Mucosa of stomach (tissue), 1 donor: ENCODE measurements around the gene MGMT.

Experiments used
- H3K27me3 ChIP-seq: one replicate; pipeline ENCODE4 v1.7.0; 2013; ENCODE audit warnings: mild to moderate bottlenecking, low read length; ENCODE audit not compliant: control insufficient read depth, insufficient read depth
- H3K36me3 ChIP-seq: one replicate; pipeline ENCODE4 v1.7.0; 2013; ENCODE audit warnings: low read length; ENCODE audit not compliant: control insufficient read depth, insufficient read depth
- H3K4me1 ChIP-seq: one replicate; pipeline ENCODE4 v1.7.0; 2013; ENCODE audit warnings: mild to moderate bottlenecking, low read length; ENCODE audit not compliant: control insufficient read depth, insufficient read depth
- H3K4me3 ChIP-seq: one replicate; pipeline ENCODE4 v1.7.0; 2013; ENCODE audit warnings: low read length
- H3K9ac ChIP-seq: one replicate; pipeline ENCODE4 v1.7.0; 2013; ENCODE audit warnings: mild to moderate bottlenecking, low read length, moderate library complexity
- H3K9me3 ChIP-seq: one replicate; pipeline ENCODE4 v1.7.0; 2013; ENCODE audit warnings: mild to moderate bottlenecking, low read length, moderate library complexity; ENCODE audit not compliant: control insufficient read depth
- donor health status: Pancreatic carcinoma.

MGMT gene

DNA sequence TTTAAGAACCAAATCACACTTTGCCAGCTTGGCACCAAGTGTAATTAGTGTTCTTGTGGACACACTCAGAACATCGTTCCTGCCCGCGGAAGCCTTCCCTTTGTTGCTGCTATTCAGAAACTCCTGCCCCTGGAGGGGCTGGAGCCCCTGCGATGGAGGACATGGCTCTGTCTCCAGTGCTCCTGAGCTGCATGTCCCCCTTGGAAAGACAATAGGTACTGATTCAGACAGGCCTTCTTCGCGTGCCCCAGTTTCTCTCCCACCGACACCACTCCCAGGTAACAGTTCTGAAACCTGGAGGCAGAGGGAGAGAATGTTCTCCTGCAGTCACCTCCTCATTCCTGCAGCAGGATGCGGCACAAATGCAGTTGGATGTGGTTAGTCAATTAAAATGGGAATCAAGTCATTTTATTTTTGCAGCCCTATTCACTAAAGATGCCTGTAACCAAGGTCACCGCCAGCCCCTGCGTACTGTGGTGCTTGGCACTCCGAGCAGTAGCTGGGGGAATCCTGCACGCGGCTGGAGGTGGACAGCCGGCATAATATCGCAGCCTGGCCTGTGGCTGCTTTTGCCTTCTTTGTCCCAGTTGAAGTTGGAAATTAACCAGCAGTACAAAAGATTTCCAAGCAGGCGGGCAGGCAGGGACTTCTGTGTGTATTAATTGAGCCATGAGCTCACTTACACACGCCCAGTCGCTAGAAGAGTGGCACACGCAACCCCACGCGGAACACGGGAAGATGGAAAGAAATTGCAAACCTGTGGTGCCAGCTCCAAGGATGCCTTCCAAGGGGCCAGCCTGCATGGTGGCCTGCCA is 291.4 kb downstream of the MGMT start:
- Histone ChIP-seq H3K9ac (no peak overlapping the region), H3K4me3 (no peak overlapping the region), H3K36me3 (peaks cover 4% of the 10 kb centered on the region), H3K4me1 (no peaks in the 10 kb centered on the region), H3K9me3 (no peaks in the 10 kb centered on the region), H3K27me3 (no peaks in the 10 kb centered on the region)

DNA sequence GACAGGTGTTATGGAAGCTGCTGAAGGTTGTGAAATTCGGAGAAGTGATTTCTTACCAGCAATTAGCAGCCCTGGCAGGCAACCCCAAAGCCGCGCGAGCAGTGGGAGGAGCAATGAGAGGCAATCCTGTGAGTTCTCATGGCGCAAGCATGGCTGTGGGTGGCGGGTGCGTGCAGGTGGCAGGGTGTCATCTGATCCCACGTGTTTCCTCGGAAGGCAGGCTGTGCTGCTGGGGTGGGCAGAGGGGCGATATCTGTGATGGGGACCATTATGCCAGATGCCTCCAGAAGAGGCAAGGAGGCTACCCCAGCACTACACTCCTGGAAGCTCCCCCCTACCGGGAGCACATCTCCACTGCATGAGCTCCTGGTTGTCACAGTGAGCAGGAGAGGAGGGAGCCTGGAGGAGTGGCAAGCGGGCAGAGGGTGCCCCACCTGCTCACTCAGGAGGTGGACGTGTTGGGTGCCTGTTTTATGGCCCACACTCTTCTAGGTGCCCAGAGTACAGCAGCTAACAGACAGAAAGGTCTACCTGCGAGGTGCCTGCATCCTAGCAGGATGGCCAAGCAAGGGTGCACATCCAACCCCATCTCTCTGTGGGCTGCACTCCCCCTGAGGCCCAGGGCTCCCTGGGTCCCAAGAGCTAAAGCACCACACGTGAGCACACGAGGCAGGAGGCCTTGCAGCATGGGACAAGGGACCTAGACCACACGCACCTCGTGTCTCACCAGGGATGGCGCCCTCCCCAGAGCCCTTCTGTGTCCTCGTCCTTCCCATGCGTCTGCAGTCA is 292.4 kb downstream of the MGMT start:
- H3K4me1 ChIP-seq, result no peaks in the 10 kb centered on the region

DNA sequence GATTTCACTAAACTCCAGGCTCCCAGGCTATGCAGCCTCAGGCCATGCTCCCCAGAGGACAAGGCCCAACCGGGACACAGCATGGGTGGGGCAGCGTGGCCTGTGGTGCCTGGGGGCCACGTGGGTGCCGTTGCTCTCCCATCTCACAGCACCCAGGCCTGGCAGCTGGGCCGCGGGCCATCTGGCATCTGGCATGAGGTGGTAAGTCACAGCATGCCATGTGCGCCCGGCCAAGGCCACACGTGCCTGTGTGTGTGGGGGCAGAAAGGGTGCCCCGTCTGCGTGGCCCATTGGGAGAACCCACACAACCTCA is 292.9 kb downstream of the MGMT start:
- Histone ChIP-seq H3K27me3 (no peaks in the 10 kb centered on the region), H3K9ac (no peak overlapping the region), H3K36me3 (peaks cover 4% of the 10 kb centered on the region), H3K9me3 (no peaks in the 10 kb centered on the region), H3K4me1 (no peaks in the 10 kb centered on the region), H3K4me3 (no peak overlapping the region)

More for the DNA sequence above, 292.4 kb downstream of the MGMT start:
- Histone ChIP-seq H3K36me3 (peaks cover 4% of the 10 kb centered on the region), H3K9me3 (no peaks in the 10 kb centered on the region), H3K27me3 (no peaks in the 10 kb centered on the region), H3K4me3 (no peak overlapping the region), H3K9ac (no peak overlapping the region)

DNA sequence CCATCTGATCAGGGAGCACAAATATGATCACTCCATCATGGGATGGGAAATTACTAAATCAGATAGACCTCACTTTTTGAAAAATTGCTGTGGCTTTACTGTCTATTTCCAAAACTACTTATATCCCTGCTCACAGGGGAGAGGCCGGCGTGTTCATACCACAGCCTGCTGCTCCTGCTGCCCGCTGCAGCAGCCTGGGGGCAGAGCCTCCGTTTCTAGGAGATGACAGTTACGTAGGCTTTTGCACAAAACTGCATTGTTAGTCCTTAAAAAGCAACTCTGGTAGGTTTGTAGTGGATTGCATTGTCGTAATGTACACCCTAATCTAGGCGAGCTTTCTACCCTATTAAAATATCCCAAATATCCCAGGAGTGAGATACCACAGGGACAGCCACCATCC is 293.4 kb downstream of the MGMT start:
- H3K9ac ChIP-seq, result no peak overlapping the region
- H3K4me1 ChIP-seq, result no peaks in the 10 kb centered on the region
- H3K9me3 ChIP-seq, result no peaks in the 10 kb centered on the region
- H3K36me3 ChIP-seq, result peaks cover 4% of the 10 kb centered on the region
- no peak overlapping the region for H3K4me3 ChIP-seq
- H3K27me3 ChIP-seq, result no peaks in the 10 kb centered on the region

- Histone ChIP-seq H3K9ac (no peak overlapping the region), H3K27me3 (no peaks in the 10 kb centered on the region), H3K4me3 (no peak overlapping the region), H3K9me3 (no peaks in the 10 kb centered on the region), H3K36me3 (peaks cover 4% of the 10 kb centered on the region), H3K4me1 (no peaks in the 10 kb centered on the region)
These were observed 294.3 kb downstream of the MGMT start for GRCh38 chr10:129761197-129761972.

DNA sequence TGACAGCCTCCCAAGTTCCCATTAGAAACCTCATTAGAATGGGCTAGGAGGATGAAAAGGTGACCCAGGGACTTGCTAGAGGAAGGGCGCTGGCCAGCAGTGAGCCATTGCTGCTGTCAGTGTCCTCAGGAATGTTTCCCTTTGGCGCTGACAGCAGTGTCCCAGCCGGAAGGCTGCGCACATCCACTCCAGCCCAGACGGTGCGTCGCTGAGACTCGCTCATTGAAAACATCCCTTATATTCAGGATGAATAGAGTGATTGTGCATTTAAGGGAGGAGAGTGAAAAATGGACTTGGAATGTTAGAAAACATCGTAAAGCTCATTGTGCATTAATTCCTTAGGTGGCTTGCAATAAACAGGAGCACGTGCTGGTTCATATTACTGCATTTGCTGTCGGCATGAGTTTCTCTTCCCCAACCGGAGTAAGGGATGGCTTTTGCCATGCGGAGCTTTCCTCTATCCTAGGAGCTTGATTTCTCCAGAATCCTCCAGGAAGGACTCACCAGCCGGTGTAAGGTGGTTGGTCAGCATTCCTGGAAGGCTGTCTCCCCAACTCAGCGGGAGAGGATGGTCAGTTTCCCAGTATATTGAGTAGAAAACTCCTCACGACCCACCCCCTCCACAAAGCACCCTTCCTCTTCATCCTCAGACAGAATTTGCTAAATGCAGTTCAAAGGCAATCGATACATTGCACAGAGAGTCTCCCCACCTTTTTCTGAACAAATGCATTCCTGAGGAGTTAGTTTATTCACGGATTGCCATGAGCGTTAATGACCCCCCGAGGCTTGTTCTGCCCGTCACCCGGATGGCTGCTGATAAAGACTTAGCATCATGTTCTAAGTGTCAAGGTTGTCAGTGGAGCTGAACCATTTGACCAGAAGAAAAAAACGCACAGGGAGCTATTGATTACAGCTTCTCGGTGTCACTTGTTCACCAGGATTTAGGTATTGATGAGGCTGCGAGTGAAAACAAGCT is 295.2 kb downstream of the MGMT start:
- Histone ChIP-seq H3K4me3 (no peak overlapping the region), H3K9ac (no peak overlapping the region), H3K36me3 (peaks cover 4% of the 10 kb centered on the region), H3K9me3 (no peaks in the 10 kb centered on the region), H3K27me3 (no peaks in the 10 kb centered on the region), H3K4me1 (no peaks in the 10 kb centered on the region)

GRCh38 chr10:129764011-129764900 is 297.2 kb downstream of the MGMT start:
- no peaks in the 10 kb centered on the region for H3K4me1 ChIP-seq
- H3K4me3 ChIP-seq, result no peak overlapping the region
- H3K27me3 ChIP-seq, result no peaks in the 10 kb centered on the region
- no peak overlapping the region for H3K9ac ChIP-seq
- H3K9me3 ChIP-seq, result no peaks in the 10 kb centered on the region
- H3K36me3 ChIP-seq, result peaks cover 2% of the 10 kb centered on the region

DNA sequence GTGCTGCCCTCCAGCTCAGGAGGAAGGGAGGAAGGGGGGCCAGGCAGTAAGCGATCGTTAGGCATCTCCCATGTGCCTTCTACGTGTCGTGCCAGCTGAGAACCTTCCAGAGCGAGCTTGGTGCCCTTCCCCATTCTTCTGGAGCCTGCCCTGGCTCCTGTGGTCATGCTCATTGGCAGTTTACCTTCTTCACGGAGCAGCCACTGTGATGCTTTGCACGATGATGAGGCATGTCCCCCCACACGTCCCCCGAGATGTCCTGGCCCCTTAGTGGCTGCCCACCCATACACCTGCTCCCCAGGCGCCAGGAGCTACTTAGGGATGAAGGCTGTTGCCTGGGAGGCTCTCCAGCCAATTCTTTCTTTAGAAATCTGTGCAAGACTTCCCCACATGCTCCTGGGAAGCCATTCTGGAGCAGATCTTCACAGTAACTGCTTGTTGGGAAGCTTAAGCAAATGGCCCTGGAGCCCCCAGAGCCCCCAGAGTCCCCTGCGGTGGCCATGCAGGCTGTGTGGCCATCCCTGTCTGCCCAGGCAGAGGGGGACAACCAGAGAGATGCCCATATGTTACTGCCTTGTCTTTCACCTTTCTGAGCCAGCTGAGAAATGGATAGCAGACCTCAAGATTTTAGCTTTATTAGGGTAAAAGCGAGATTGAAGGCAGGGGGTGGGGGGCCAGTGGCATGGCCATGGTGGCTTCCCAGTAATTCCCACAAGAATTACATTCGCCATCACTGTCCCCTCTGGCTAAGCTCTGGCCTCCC is 298.0 kb downstream of the MGMT start:
- Histone ChIP-seq H3K9me3 (no peaks in the 10 kb centered on the region), H3K36me3 (no peaks in the 10 kb centered on the region), H3K4me1 (no peaks in the 10 kb centered on the region), H3K4me3 (no peak overlapping the region), H3K9ac (no peak overlapping the region), H3K27me3 (no peaks in the 10 kb centered on the region)

- Histone ChIP-seq H3K9me3 (no peaks in the 10 kb centered on the region), H3K4me3 (no peak overlapping the region), H3K27me3 (no peaks in the 10 kb centered on the region), H3K4me1 (no peaks in the 10 kb centered on the region), H3K9ac (no peak overlapping the region), H3K36me3 (no peaks in the 10 kb centered on the region)
These were observed 298.9 kb downstream of the MGMT start for GRCh38 chr10:129765664-129766550.
